ENCODE data around the gene REV3L. TPM values are rescaled to one million over a fixed set of nuclear protein-coding genes. Genes with fewer than 3 reads are reported as not detected.

Gene REV3L
- total and polyA plus RNA-seq, 2 of the 13 experiments (the other 11 are each of a cell fraction or from before 2014, with no cell fraction given), result 12.8 to 31.3 TPM

- Histone ChIP-seq H3K9ac (ENCODE audit: insufficient read depth, low read depth, low read length) (no peak overlapping the region), H3K4me1 (ENCODE audit: insufficient read depth, low read length) (peaks cover 10% of the 10 kb centered on the region), H3K4me2 (ENCODE audit: low read depth, low read length) (no peak overlapping the region), H3K4me3 (replicated peaks in 1 of 3; ENCODE audit: insufficient read depth in 1 of 3, low read depth in 2 of 3, low read length in 3 of 3) (no peak overlapping the region), H3K27me3 (ENCODE audit: control insufficient read depth in 1 of 2, insufficient read depth in 2 of 2, low read length in 2 of 2) (no peaks in the 10 kb centered on the region), H3K36me3 (replicated peaks in 1 of 2; ENCODE audit: control insufficient read depth in 1 of 2, insufficient read depth in 2 of 2, low read length in 2 of 2) (peaks cover 3 to 45% of the 10 kb centered on the region in 2 experiments; a peak in 4 of 5 replicates), H3K79me2 (ENCODE audit: insufficient read depth, low read length) (no peaks in the 10 kb centered on the region), H3K9me3 (ENCODE audit: low read length) (no peaks in the 10 kb centered on the region), H3K27ac (ENCODE audit: extremely low read length, insufficient read depth, low read length) (no peak overlapping the region), H4K20me1 (ENCODE audit: insufficient read depth, low read length) (no peaks in the 10 kb centered on the region; the same call in 1 of the 2 replicates), H2AFZ (ENCODE audit: low read length) (no peak overlapping the region)
- DNase-seq (ENCODE audit: low spot score) (no peak), ATAC-seq (no peak), FAIRE-seq (no peak)
- TF ChIP-seq PHF21A (CRISPR knock-in tag; IDR thresholded peaks at IDR 0.05), result no peak
- no peak for TF ChIP-seq ZNF768 (CRISPR knock-in tag; IDR thresholded peaks at IDR 0.05)
- TF ChIP-seq TOPORS (CRISPR knock-in tag; IDR thresholded peaks at IDR 0.05), result no peak
- intact Hi-C loops (cut with micrococcal nuclease; ENCODE audit: unreplicated experiment) (no loop called here), in situ Hi-C loops (cut with HindIII; ENCODE audit: extremely low pct_ligation_motif_present, low pct_unique_long_range_greater_than_20kb) (no loop called here)
- 95% methylated on average over 4 of the region's 4 CpGs for WGBS (ENCODE audit: low lambda C conversion rate)
- CTCF ChIA-PET (ENCODE audit: low intra/inter-chr PET ratio, low total read pairs), result no interaction called here
- no TSS peak for BruUV-seq (replicated peaks)
- POLR2A ChIA-PET, result no interaction called here
Measured at GRCh38 chr6:111411046-111411445, 72.0 kb downstream of the REV3L start.

- BruUV-seq (replicated peaks), result no TSS peak
- Histone ChIP-seq H3K4me2 (ENCODE audit: low read depth, low read length) (no peak overlapping the region), H2AFZ (ENCODE audit: low read length) (no peak overlapping the region), H3K9ac (ENCODE audit: insufficient read depth, low read depth, low read length) (no peak overlapping the region), H3K79me2 (ENCODE audit: insufficient read depth, low read length) (no peaks in the 10 kb centered on the region), H3K27ac (ENCODE audit: extremely low read length, insufficient read depth, low read length) (no peak overlapping the region), H3K36me3 (replicated peaks in 1 of 2; ENCODE audit: control insufficient read depth in 1 of 2, insufficient read depth in 2 of 2, low read length in 2 of 2) (peaks cover 3 to 41% of the 10 kb centered on the region in 2 experiments; a peak in 4 of 5 replicates), H3K4me3 (replicated peaks in 1 of 3; ENCODE audit: insufficient read depth in 1 of 3, low read depth in 2 of 3, low read length in 3 of 3) (no peak overlapping the region), H3K4me1 (ENCODE audit: insufficient read depth, low read length) (peaks cover 10% of the 10 kb centered on the region), H3K27me3 (ENCODE audit: control insufficient read depth in 1 of 2, insufficient read depth in 2 of 2, low read length in 2 of 2) (no peaks in the 10 kb centered on the region), H4K20me1 (ENCODE audit: insufficient read depth, low read length) (no peaks in the 10 kb centered on the region), H3K9me3 (ENCODE audit: low read length) (no peaks in the 10 kb centered on the region)
- 95% methylated on average over 3 of the region's 3 CpGs for WGBS (ENCODE audit: low lambda C conversion rate)
- DNase-seq (ENCODE audit: low spot score), result no peak
- intact Hi-C loops (cut with micrococcal nuclease; ENCODE audit: unreplicated experiment) (no loop called here), in situ Hi-C loops (cut with HindIII; ENCODE audit: extremely low pct_ligation_motif_present, low pct_unique_long_range_greater_than_20kb) (no loop called here)
- no peak for ATAC-seq
- FAIRE-seq, result no peak
- ChIA-PET CTCF (ENCODE audit: low intra/inter-chr PET ratio, low total read pairs) (no interaction called here), POLR2A (no interaction called here)
- TF ChIP-seq, protein P1, sequence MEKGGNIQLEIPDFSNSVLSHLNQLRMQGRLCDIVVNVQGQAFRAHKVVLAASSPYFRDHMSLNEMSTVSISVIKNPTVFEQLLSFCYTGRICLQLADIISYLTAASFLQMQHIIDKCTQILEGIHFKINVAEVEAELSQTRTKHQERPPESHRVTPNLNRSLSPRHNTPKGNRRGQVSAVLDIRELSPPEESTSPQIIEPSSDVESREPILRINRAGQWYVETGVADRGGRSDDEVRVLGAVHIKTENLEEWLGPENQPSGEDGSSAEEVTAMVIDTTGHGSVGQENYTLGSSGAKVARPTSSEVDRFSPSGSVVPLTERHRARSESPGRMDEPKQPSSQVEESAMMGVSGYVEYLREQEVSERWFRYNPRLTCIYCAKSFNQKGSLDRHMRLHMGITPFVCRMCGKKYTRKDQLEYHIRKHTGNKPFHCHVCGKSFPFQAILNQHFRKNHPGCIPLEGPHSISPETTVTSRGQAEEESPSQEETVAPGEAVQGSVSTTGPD (CRISPR knock-in tag; IDR thresholded peaks at IDR 0.05), result no peak
- TF ChIP-seq ZNF598 (CRISPR knock-in tag; IDR thresholded peaks at IDR 0.05; ENCODE audit: borderline replicate concordance) (no peak), GTF2F1 (IDR thresholded peaks at IDR 0.05; ENCODE audit: low read length) (no peak), MXD4 (CRISPR knock-in tag; IDR thresholded peaks at IDR 0.05) (no peak), ZKSCAN1 (IDR thresholded peaks at IDR 0.05; ENCODE audit: low read length) (no peak), CSRNP1 (CRISPR knock-in tag; IDR thresholded peaks at IDR 0.05) (no peak), ZNF224 (CRISPR knock-in tag; IDR thresholded peaks at IDR 0.05) (no peak), HNRNPL (IDR thresholded peaks at IDR 0.05; ENCODE audit: low read depth, low read length) (no peak), AKNA (CRISPR knock-in tag; IDR thresholded peaks at IDR 0.05; ENCODE audit: borderline replicate concordance) (no peak)
Measured at GRCh38 chr6:111410371-111410770, 72.6 kb downstream of the REV3L start.

Measured in HepG2 (cell line).